Progenitor cell of endocrine pancreas (in vitro differentiated cells): ENCODE results near the gene KRT26. TPM values are rescaled to one million over a fixed set of nuclear protein-coding genes. Genes with fewer than 3 reads are reported as not detected.

ENCODE experiments used
- DNase-seq: peaks from one replicate; pipeline ENCODE4 v3.0.0; 2021; ENCODE audit warnings: low spot score; ENCODE audit not compliant: unreplicated experiment
- H3K27ac Mint-ChIP-seq: 2 replicates; pipeline ENCODE4 v1.8.0; 2021; ENCODE audit warnings: mild to moderate bottlenecking, moderate library complexity, mixed read lengths
- H3K27me3 Mint-ChIP-seq: 2 replicates; pipeline ENCODE4 v1.8.0; 2021; ENCODE audit warnings: mixed read lengths
- H3K36me3 Mint-ChIP-seq: 2 replicates; pipeline ENCODE4 v1.8.0; 2022; ENCODE audit warnings: mixed read lengths; ENCODE audit not compliant: insufficient read depth
- H3K4me1 Mint-ChIP-seq: 2 replicates; pipeline ENCODE4 v1.8.0; 2021; ENCODE audit warnings: low read depth, mixed read lengths
- H3K4me3 Mint-ChIP-seq: 2 replicates; pipeline ENCODE4 v1.8.0; 2021; ENCODE audit warnings: low read depth, mild to moderate bottlenecking, moderate library complexity, mixed read lengths
- H3K9me3 Mint-ChIP-seq: 2 replicates; pipeline ENCODE4 v1.8.0; 2021; ENCODE audit warnings: low read depth, mixed read lengths
- CTCF ChIP-seq: fragments of 200-600 bp; sonication (generic); IDR thresholded peaks from one replicate; pipeline ENCODE4 v1.5.0; 2021; ENCODE audit warnings: antibody characterized with exemption, mild to moderate bottlenecking; ENCODE audit not compliant: unreplicated experiment
- total RNA-seq: library from RNA; stranded (reverse); gene quantifications from 2 replicates; pipeline ENCODE4 v1.2.1, GENCODE V29; 2021

KRT26 gene
- total RNA-seq, 1 donor from 2014 or later, result not detected

- TF ChIP-seq CTCF, result no peak
- no peaks in the 10 kb centered on the region for H3K36me3 Mint-ChIP-seq
- DNase-seq, result no peak
- H3K4me1 Mint-ChIP-seq, result no peaks in the 10 kb centered on the region
- H3K27ac Mint-ChIP-seq, result no peak overlapping the region
- H3K9me3 Mint-ChIP-seq, result no peaks in the 10 kb centered on the region
- no peak overlapping the region for H3K4me3 Mint-ChIP-seq
- peaks cover 7% of the 10 kb centered on the region for H3K27me3 Mint-ChIP-seq
These were observed 49.8 kb downstream of the KRT26 start for GRCh38 chr17:40722241-40722640.

GRCh38 chr17:40720899-40721298 lies 51.1 kb downstream of the KRT26 start:
- DNase-seq, result no peak
- Mint-ChIP-seq H3K4me1 (no peaks in the 10 kb centered on the region), H3K27me3 (peaks cover 7% of the 10 kb centered on the region), H3K4me3 (no peak overlapping the region), H3K36me3 (no peaks in the 10 kb centered on the region), H3K27ac (no peak overlapping the region), H3K9me3 (no peaks in the 10 kb centered on the region)
- no peak for TF ChIP-seq CTCF

GRCh38 chr17:40718930-40719329 lies 53.1 kb downstream of the KRT26 start:
- Mint-ChIP-seq H3K4me1 (peaks cover 1% of the 10 kb centered on the region), H3K27ac (no peak overlapping the region), H3K9me3 (no peaks in the 10 kb centered on the region), H3K36me3 (no peaks in the 10 kb centered on the region), H3K4me3 (no peak overlapping the region), H3K27me3 (peaks cover 3% of the 10 kb centered on the region)
- TF ChIP-seq CTCF, result no peak
- no peak for DNase-seq

GRCh38 chr17:40717776-40718175 lies 54.2 kb downstream of the KRT26 start:
- H3K9me3 Mint-ChIP-seq, result no peaks in the 10 kb centered on the region
- H3K27me3 Mint-ChIP-seq, result no peaks in the 10 kb centered on the region
- no peak overlapping the region for H3K4me3 Mint-ChIP-seq
- H3K27ac Mint-ChIP-seq, result no peak overlapping the region
- H3K4me1 Mint-ChIP-seq, result peaks cover 1% of the 10 kb centered on the region
- H3K36me3 Mint-ChIP-seq, result no peaks in the 10 kb centered on the region
- no peak for DNase-seq
- TF ChIP-seq CTCF, result no peak

Other genes starting within 250 kb of the KRT26 start
- not detected in 2 replicates for gene CCR7, start 206.7 kb downstream of the KRT26 start, total RNA-seq
- 190 and 195 TPM in 2 replicates for gene SMARCE1, start 124.4 kb downstream of the KRT26 start, total RNA-seq
- gene KRT222, start 107.0 kb downstream of the KRT26 start, total RNA-seq, result 0.36 and 1.1 TPM in 2 replicates
- not detected in 2 replicates for gene KRT24, start 68.4 kb downstream of the KRT26 start, total RNA-seq
- gene KRT25, start 16.9 kb downstream of the KRT26 start, total RNA-seq, result not detected in 2 replicates
- not detected in 2 replicates for gene KRT27, start 10.3 kb upstream of the KRT26 start, total RNA-seq
- not detected in 2 replicates for gene KRT28, start 27.8 kb upstream of the KRT26 start, total RNA-seq
- gene KRT10, start 50.4 kb upstream of the KRT26 start, total RNA-seq, result 33.1 and 37.5 TPM in 2 replicates
- not detected in 2 replicates for gene KRT12, start 95.0 kb upstream of the KRT26 start, total RNA-seq
- not detected in 2 replicates for gene KRT20, start 113.0 kb upstream of the KRT26 start, total RNA-seq
- 2.1 and 3.8 TPM in 2 replicates for gene KRT23, start 165.4 kb upstream of the KRT26 start, total RNA-seq
- gene KRT39, start 194.7 kb upstream of the KRT26 start, total RNA-seq, result not detected in 2 replicates
- 0.13 TPM in 1 of 2 replicates, not detected in the other for gene KRT40, start 212.1 kb upstream of the KRT26 start, total RNA-seq
- not detected in 2 replicates for gene KRTAP3-3, start 222.0 kb upstream of the KRT26 start, total RNA-seq
- not detected in 2 replicates for gene KRTAP3-2, start 227.7 kb upstream of the KRT26 start, total RNA-seq
- not detected in 2 replicates for gene KRTAP3-1, start 236.9 kb upstream of the KRT26 start, total RNA-seq